Liver (tissue), 9 donors: ENCODE data around the gene COL4A1. TPM values are rescaled to one million over a fixed set of nuclear protein-coding genes. Genes with fewer than 3 reads are reported as not detected.

ENCODE experiments used
- DNase-seq: peaks from one replicate; pipeline ENCODE4 v3.0.0-alpha.2; 2017; ENCODE audit warnings: low spot score
- H3K27ac ChIP-seq, 2 donors: one replicate each; pipeline ENCODE4 v1.7.0; 2013; ENCODE audit warnings: inconsistent platforms in 2 of 2, low read length in 2 of 2, control low read depth in 1 of 2, low read depth in 1 of 2, mild to moderate bottlenecking in 1 of 2
- H3K27me3 ChIP-seq, 4 donors: one replicate each; pipeline versions ENCODE4 v1.6.1 to v1.7.0; 2013; ENCODE audit warnings: low read length in 3 of 4, inconsistent platforms in 1 of 4, mild to moderate bottlenecking in 1 of 4, moderate library complexity in 1 of 4; ENCODE audit not compliant: control insufficient read depth in 4 of 4, insufficient read depth in 4 of 4
- H3K36me3 ChIP-seq, 4 donors: one replicate each; pipeline versions ENCODE4 v1.6.1 to v1.7.0; 2013; ENCODE audit warnings: low read length in 3 of 4, mild to moderate bottlenecking in 3 of 4, low read depth in 1 of 4, moderate library complexity in 1 of 4; ENCODE audit not compliant: control insufficient read depth in 4 of 4, insufficient read depth in 3 of 4
- H3K4me1 ChIP-seq, 4 donors: one replicate each; pipeline versions ENCODE4 v1.6.1 to v1.7.0; 2013; ENCODE audit warnings: low read length in 3 of 4, mild to moderate bottlenecking in 3 of 4, moderate library complexity in 1 of 4; ENCODE audit not compliant: control insufficient read depth in 4 of 4, insufficient read depth in 4 of 4
- H3K4me3 ChIP-seq, 3 donors: one replicate each; pipeline versions ENCODE4 v1.6.1 to v1.7.0; 2013; ENCODE audit warnings: low read length in 3 of 3, control low read depth in 1 of 3, low read depth in 1 of 3, mild to moderate bottlenecking in 1 of 3
- H3K9ac ChIP-seq, 2 donors: one replicate each; pipeline ENCODE4 v1.7.0; 2013; ENCODE audit warnings: low read length in 2 of 2, mild to moderate bottlenecking in 2 of 2, moderate library complexity in 2 of 2, control low read depth in 1 of 2, low read depth in 1 of 2
- H3K9me3 ChIP-seq, 4 donors: one replicate each; pipeline versions ENCODE4 v1.6.1 to v1.7.0; 2013; ENCODE audit warnings: low read length in 3 of 4; ENCODE audit not compliant: control insufficient read depth in 4 of 4
- EGR1 ChIP-seq, 2 donors: IDR thresholded peaks; 2 replicates each; pipeline ENCODE4 v1.6.1; 2016 to 2018; ENCODE audit warnings: antibody characterized with exemption in 2 of 2, low read depth in 2 of 2
- FOXA1 ChIP-seq: IDR thresholded peaks from 2 replicates; pipeline ENCODE4 v1.6.1; 2016; ENCODE audit warnings: antibody characterized with exemption
- FOXA2 ChIP-seq: IDR thresholded peaks from 2 replicates; pipeline ENCODE4 v1.6.1; 2016; ENCODE audit warnings: antibody characterized with exemption
- GABPA ChIP-seq, 2 donors: IDR thresholded peaks in 1 of 2; conservative IDR thresholded peaks in 1 of 2; 2 replicates each; pipeline ENCODE4 v1.6.1; 2016; ENCODE audit warnings: antibody characterized with exemption in 2 of 2, mild to moderate bottlenecking in 1 of 2, moderate library complexity in 1 of 2
- HNF4A ChIP-seq, 2 donors: conservative IDR thresholded peaks; 2 replicates each; pipeline ENCODE4 v1.6.1; 2016; ENCODE audit warnings: antibody characterized with exemption in 2 of 2, mild to moderate bottlenecking in 2 of 2
- HNF4G ChIP-seq: IDR thresholded peaks from 2 replicates; pipeline ENCODE4 v1.6.1; 2016; ENCODE audit warnings: antibody characterized with exemption
- NR2F2 ChIP-seq: IDR thresholded peaks from 2 replicates; pipeline ENCODE4 v1.6.1; 2016; ENCODE audit warnings: antibody characterized with exemption
- RAD21 ChIP-seq, 2 donors: IDR thresholded peaks; 2 replicates each; pipeline ENCODE4 v1.6.1; 2016; ENCODE audit warnings: antibody characterized with exemption in 2 of 2, mild to moderate bottlenecking in 2 of 2
- RXRA ChIP-seq, 2 donors: IDR thresholded peaks; 2 replicates each; pipeline ENCODE4 v1.6.1; 2017 to 2018; ENCODE audit warnings: antibody characterized with exemption in 2 of 2, mild to moderate bottlenecking in 1 of 2
- SP1 ChIP-seq: IDR thresholded peaks from 2 replicates; pipeline ENCODE4 v1.6.1; 2018; ENCODE audit warnings: antibody characterized with exemption, mild to moderate bottlenecking
- TAF1 ChIP-seq: conservative IDR thresholded peaks from 2 replicates; pipeline ENCODE4 v1.6.1; 2016; ENCODE audit warnings: antibody characterized with exemption, mild to moderate bottlenecking
- YY1 ChIP-seq: IDR thresholded peaks from 2 replicates; pipeline ENCODE4 v1.6.1; 2016; ENCODE audit warnings: antibody characterized with exemption, mild to moderate bottlenecking
- WGBS: extraction: QIAGEN DNeasy Blood & Tissue Kit; methylation state at CpG from one replicate; pipeline ENCODE4 v1.1.7; 2013; 5-methylcytosine and 5-hydroxymethylcytosine counted together
- polyA plus RNA-seq, 2 donors: library from polyadenylated mRNA; stranded (reverse) in 1 of 2; unstranded in 1 of 2; fragments of 200-250 nt in 1 of 2; fragments of >200 nt in 1 of 2; fragmentation: Nextera tagmentation in 1 of 2; extraction: Ambion mirVana in 1 of 2; gene quantifications; one replicate each; pipeline versions ENCODE4 v1.2.1 to v1.2.3, GENCODE V29; 2013 to 2015
- total RNA-seq, 2 donors: library from RNA; depleted of rRNA; stranded (reverse); fragments of >200 nt; gene quantifications; one replicate each; pipeline ENCODE4 v1.2.3, GENCODE V29; 2014
- TF ChIP-seq, protein P1 (sequence below): fragments of 150-350 bp; IDR thresholded peaks from 2 replicates; pipeline ENCODE4 v1.5.1; 2017; ENCODE audit warnings: improper control_type of control experiment, low read depth, low read length; ENCODE audit not compliant: missing input control
- TF ChIP-seq, protein P2 (sequence below): IDR thresholded peaks from 2 replicates; pipeline ENCODE4 v1.6.1; 2016; ENCODE audit warnings: antibody characterized with exemption
- TF ChIP-seq, protein P3 (sequence below): IDR thresholded peaks from 2 replicates; pipeline ENCODE4 v1.6.1; 2016; ENCODE audit warnings: antibody characterized with exemption, mild to moderate bottlenecking
- TF ChIP-seq, protein P4 (sequence below): IDR thresholded peaks from 2 replicates; pipeline ENCODE4 v1.6.1; 2016; ENCODE audit warnings: antibody characterized with exemption
- TF ChIP-seq, protein P5 (sequence below): IDR thresholded peaks from 2 replicates; pipeline ENCODE4 v1.6.1; 2016; ENCODE audit warnings: antibody characterized with exemption
- donor health status: healthy.
- donor health status: healthy.
- donor health status: healthy.
- donor health status: healthy.
- donor health status: healthy.

COL4A1 gene
- total and polyA plus RNA-seq, 4 donors: 5.0 to 68.5 (median 37.9) TPM

DNA sequence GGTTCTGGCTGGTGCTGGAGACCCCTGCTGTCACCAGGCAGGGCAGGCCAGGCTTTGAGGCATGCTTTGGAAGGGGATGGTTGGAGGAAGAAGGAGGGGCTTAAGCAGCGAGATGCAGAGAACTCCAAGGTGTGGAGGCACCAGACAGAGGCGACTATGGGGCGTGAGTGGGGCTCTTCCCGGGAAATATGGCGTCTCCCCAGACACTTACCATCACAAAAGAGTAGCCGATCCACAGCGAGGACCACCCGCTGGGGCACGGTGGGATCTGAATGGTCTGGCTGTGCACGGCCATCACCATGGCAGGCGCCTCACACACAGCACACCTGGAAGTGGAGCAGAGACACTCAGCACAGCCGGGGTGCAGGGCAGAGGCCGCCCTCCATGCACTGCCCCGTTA is 151.9 kb downstream of the COL4A1 start (continued):
- TF ChIP-seq, protein P1, sequence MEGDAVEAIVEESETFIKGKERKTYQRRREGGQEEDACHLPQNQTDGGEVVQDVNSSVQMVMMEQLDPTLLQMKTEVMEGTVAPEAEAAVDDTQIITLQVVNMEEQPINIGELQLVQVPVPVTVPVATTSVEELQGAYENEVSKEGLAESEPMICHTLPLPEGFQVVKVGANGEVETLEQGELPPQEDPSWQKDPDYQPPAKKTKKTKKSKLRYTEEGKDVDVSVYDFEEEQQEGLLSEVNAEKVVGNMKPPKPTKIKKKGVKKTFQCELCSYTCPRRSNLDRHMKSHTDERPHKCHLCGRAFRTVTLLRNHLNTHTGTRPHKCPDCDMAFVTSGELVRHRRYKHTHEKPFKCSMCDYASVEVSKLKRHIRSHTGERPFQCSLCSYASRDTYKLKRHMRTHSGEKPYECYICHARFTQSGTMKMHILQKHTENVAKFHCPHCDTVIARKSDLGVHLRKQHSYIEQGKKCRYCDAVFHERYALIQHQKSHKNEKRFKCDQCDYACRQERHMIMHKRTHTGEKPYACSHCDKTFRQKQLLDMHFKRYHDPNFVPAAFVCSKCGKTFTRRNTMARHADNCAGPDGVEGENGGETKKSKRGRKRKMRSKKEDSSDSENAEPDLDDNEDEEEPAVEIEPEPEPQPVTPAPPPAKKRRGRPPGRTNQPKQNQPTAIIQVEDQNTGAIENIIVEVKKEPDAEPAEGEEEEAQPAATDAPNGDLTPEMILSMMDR: no peak

DNA sequence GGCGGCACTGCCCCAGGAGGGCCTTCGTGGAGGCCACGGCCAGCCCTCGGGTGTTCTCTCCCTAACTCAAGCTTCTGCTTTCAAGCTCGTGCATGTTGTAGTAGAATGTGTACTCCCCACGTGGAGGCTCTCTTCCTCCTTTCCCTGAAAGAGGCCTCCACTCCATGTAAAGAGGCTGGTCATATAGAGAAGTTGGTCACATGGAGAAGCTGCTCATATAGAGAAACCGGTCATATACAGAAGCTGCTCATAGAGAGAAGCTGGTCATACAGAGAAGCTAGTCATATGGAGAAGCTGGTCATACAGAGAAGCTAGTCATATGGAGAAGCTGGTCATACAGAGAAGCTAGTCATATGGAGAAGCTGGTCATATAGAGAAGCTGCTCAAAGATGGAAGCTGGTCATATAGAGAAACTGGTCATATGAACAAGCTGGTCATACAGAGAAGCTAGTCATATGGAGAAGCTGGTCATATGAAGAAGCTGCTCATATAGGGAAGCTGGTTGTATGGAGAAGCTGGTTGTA is 152.5 kb downstream of the COL4A1 start:
- no peak for DNase-seq
- H3K36me3 ChIP-seq: peaks cover 0 to 2% (median 1%) of the 10 kb centered on the region in 4 donors

DNA sequence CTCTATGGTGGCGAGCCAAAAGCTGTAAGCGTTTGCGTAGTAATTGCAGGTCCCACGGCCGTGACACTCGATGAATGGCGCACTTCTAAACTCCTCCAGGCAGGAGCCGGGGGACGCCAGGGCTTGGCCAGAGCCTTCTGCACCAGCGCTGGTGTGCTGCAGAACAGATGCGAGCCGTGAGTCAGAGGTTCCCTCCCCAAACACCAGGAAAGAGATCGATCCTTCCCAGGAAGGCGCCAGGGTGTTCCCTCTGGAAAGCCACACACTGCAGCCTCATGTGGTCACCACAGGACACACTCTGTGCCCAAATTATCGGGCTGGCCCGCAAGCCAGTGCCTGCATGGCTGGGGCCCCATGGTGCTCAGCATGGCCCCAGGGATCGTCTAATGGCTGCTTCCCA is 154.6 kb downstream of the COL4A1 start:
- H3K27me3 ChIP-seq: no peaks in the 10 kb centered on the region
- no peak for DNase-seq

More for the DNA sequence above, 152.5 kb downstream of the COL4A1 start:
- H3K27ac ChIP-seq: no peak overlapping the region
- no peaks in the 10 kb centered on the region for H3K9me3 ChIP-seq
- H3K27me3 ChIP-seq: no peaks in the 10 kb centered on the region
- 86% methylated on average over 7 of the region's 7 CpGs for WGBS
- no peaks in the 10 kb centered on the region for H3K4me1 ChIP-seq
- no peak overlapping the region for H3K4me3 ChIP-seq
- TF ChIP-seq, protein P2, sequence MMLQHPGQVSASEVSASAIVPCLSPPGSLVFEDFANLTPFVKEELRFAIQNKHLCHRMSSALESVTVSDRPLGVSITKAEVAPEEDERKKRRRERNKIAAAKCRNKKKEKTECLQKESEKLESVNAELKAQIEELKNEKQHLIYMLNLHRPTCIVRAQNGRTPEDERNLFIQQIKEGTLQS: no peak
- no peak for TF ChIP-seq HNF4A (conservative IDR thresholded peaks at IDR 0.05)
- TF ChIP-seq NR2F2: no peak
- no peak overlapping the region for H3K9ac ChIP-seq

More for the DNA sequence above, 154.6 kb downstream of the COL4A1 start:
- no peak overlapping the region for H3K27ac ChIP-seq
- no peaks in the 10 kb centered on the region for H3K4me1 ChIP-seq
- TF ChIP-seq, protein P3, sequence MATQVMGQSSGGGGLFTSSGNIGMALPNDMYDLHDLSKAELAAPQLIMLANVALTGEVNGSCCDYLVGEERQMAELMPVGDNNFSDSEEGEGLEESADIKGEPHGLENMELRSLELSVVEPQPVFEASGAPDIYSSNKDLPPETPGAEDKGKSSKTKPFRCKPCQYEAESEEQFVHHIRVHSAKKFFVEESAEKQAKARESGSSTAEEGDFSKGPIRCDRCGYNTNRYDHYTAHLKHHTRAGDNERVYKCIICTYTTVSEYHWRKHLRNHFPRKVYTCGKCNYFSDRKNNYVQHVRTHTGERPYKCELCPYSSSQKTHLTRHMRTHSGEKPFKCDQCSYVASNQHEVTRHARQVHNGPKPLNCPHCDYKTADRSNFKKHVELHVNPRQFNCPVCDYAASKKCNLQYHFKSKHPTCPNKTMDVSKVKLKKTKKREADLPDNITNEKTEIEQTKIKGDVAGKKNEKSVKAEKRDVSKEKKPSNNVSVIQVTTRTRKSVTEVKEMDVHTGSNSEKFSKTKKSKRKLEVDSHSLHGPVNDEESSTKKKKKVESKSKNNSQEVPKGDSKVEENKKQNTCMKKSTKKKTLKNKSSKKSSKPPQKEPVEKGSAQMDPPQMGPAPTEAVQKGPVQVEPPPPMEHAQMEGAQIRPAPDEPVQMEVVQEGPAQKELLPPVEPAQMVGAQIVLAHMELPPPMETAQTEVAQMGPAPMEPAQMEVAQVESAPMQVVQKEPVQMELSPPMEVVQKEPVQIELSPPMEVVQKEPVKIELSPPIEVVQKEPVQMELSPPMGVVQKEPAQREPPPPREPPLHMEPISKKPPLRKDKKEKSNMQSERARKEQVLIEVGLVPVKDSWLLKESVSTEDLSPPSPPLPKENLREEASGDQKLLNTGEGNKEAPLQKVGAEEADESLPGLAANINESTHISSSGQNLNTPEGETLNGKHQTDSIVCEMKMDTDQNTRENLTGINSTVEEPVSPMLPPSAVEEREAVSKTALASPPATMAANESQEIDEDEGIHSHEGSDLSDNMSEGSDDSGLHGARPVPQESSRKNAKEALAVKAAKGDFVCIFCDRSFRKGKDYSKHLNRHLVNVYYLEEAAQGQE: no peak
- TF ChIP-seq RAD21 (IDR thresholded peaks at IDR 0.05) (no peak), TAF1 (no peak), GABPA (IDR thresholded peaks at IDR 0.05 in 1 of 2, conservative IDR thresholded peaks at IDR 0.05 in 1 of 2) (no peak), HNF4G (no peak), HNF4A (conservative IDR thresholded peaks at IDR 0.05) (no peak), EGR1 (IDR thresholded peaks at IDR 0.05; ENCODE audit: low read depth in 2 of 2) (no peak), FOXA2 (no peak), NR2F2 (no peak), YY1 (no peak), RXRA (IDR thresholded peaks at IDR 0.05) (no peak), FOXA1 (no peak), SP1 (no peak)
- TF ChIP-seq, protein P4, sequence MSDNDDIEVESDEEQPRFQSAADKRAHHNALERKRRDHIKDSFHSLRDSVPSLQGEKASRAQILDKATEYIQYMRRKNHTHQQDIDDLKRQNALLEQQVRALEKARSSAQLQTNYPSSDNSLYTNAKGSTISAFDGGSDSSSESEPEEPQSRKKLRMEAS: no peak
- TF ChIP-seq, protein P5, sequence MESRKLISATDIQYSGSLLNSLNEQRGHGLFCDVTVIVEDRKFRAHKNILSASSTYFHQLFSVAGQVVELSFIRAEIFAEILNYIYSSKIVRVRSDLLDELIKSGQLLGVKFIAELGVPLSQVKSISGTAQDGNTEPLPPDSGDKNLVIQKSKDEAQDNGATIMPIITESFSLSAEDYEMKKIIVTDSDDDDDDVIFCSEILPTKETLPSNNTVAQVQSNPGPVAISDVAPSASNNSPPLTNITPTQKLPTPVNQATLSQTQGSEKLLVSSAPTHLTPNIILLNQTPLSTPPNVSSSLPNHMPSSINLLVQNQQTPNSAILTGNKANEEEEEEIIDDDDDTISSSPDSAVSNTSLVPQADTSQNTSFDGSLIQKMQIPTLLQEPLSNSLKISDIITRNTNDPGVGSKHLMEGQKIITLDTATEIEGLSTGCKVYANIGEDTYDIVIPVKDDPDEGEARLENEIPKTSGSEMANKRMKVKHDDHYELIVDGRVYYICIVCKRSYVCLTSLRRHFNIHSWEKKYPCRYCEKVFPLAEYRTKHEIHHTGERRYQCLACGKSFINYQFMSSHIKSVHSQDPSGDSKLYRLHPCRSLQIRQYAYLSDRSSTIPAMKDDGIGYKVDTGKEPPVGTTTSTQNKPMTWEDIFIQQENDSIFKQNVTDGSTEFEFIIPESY: no peak
- TF ChIP-seq, protein P1: no peak
- TF ChIP-seq, protein P2: no peak
- no peaks in the 10 kb centered on the region for H3K9me3 ChIP-seq
- peaks cover 0 to 2% (median 2%) of the 10 kb centered on the region in 4 donors for H3K36me3 ChIP-seq
- no peak overlapping the region for H3K4me3 ChIP-seq
- 93% methylated on average over 17 of the region's 17 CpGs for WGBS
- H3K9ac ChIP-seq: no peak overlapping the region
